CD4-positive, alpha-beta T cell treated with Interleukin-15 for 4 hours (primary cell): ENCODE results near the gene SGF29.
"Not testable (repeated sequence)": the region's sequence is repeated elsewhere in the genome, so short reads cannot be mapped to it uniquely, and the experiment has no call there.

Experiments
- DNase-seq: peaks from one replicate; pipeline ENCODE4 v3.0.0-alpha.2; 2020; ENCODE audit warnings: low spot score

SGF29 gene

GRCh38 chr16:28532940-28533647 is 20.6 kb upstream of the SGF29 start:
- no peak for DNase-seq

GRCh38 chr16:28534542-28535373 is 19.0 kb upstream of the SGF29 start:
- DNase-seq: peak; percentile 39

- no peak for DNase-seq
Measured at GRCh38 chr16:28537076-28537475, 16.6 kb upstream of the SGF29 start.

GRCh38 chr16:28537964-28538732 is 15.6 kb upstream of the SGF29 start:
- no peak for DNase-seq

GRCh38 chr16:28538733-28539596 is 14.8 kb upstream of the SGF29 start, which contains the start of gene NUPR1:
NUPR1 (minus strand) TSS chr16:28538974; CDS start chr16:28538907, 67 bp downstream.
- no peak for DNase-seq

- no peak for DNase-seq
Measured at GRCh38 chr16:28540346-28540745, 13.4 kb upstream of the SGF29 start.

- DNase-seq: no peak
Measured at GRCh38 chr16:28542646-28543045, 11.1 kb upstream of the SGF29 start.

- no peak for DNase-seq
Measured at GRCh38 chr16:28543072-28543471, 10.6 kb upstream of the SGF29 start.

- no peak for DNase-seq
Measured at GRCh38 chr16:28544998-28545397, 8.7 kb upstream of the SGF29 start.

GRCh38 chr16:28545964-28546363 is 7.8 kb upstream of the SGF29 start:
- DNase-seq: not testable (repeated sequence)

GRCh38 chr16:28546626-28547025 is 7.1 kb upstream of the SGF29 start:
- no peak for DNase-seq

GRCh38 chr16:28548306-28548802 is 5.4 kb upstream of the SGF29 start:
- DNase-seq: no peak

- DNase-seq: peak; percentile 39
Measured at GRCh38 chr16:28549301-28549899, 4.3 kb upstream of the SGF29 start.

GRCh38 chr16:28554634-28555423 is 1.1 kb downstream of the SGF29 start:
- DNase-seq: no peak

GRCh38 chr16:28555561-28555960 is 1.8 kb downstream of the SGF29 start:
- DNase-seq: no peak

GRCh38 chr16:28556914-28557320 is 3.2 kb downstream of the SGF29 start:
- DNase-seq: no peak

- no peak for DNase-seq
Measured at GRCh38 chr16:28558456-28558855, 4.7 kb downstream of the SGF29 start.

GRCh38 chr16:28561557-28562187 is 8.0 kb downstream of the SGF29 start:
- no peak for DNase-seq

GRCh38 chr16:28562199-28562598 is 8.5 kb downstream of the SGF29 start:
- DNase-seq: no peak

GRCh38 chr16:28563218-28563617 is 9.5 kb downstream of the SGF29 start:
- no peak for DNase-seq
